Heart left ventricle (tissue), 16 donors: ENCODE data around the gene IL17D. TPM values are rescaled to one million over a fixed set of nuclear protein-coding genes. Genes with fewer than 3 reads are reported as not detected.
A peak's percentile ranks its signal among the peaks of the same experiment; 100 is the strongest.

Source experiments
- ATAC-seq, 4 donors: fragments of 200-7000 bp; cut with Tn5 transposase; one replicate each; pipeline ENCODE4 v1.9.1; 2020 to 2022; ENCODE audit warnings: moderate library complexity in 4 of 4, mild to moderate bottlenecking in 3 of 4, moderate number of reproducible peaks in 1 of 4
- DNase-seq, 5 donors: peaks; one replicate each; pipeline ENCODE4 v3.0.0-alpha.2; 2020
- H3K27ac ChIP-seq, 12 donors: fragments of 200-600 bp; sonication (generic) in 4 of 12; one replicate each; pipeline versions ENCODE4 v1.5.0 to v1.8.0; 2016 to 2022; ENCODE audit warnings: mild to moderate bottlenecking in 2 of 12
- H3K27me3 ChIP-seq, 9 donors: fragments of 200-600 bp; sonication (generic) in 2 of 9; one replicate each; pipeline versions ENCODE4 v1.5.1 to v1.8.0; 2016 to 2022; ENCODE audit warnings: mild to moderate bottlenecking in 3 of 9
- H3K36me3 ChIP-seq, 9 donors: fragments of 200-600 bp; sonication (generic) in 2 of 9; one replicate each; pipeline versions ENCODE4 v1.5.0 to v1.8.0; 2018 to 2022; ENCODE audit warnings: mild to moderate bottlenecking in 2 of 9
- H3K4me1 ChIP-seq, 12 donors: fragments of 200-600 bp; sonication (generic) in 4 of 12; one replicate each; pipeline versions ENCODE4 v1.5.0 to v1.8.0; 2016 to 2022; ENCODE audit warnings: mild to moderate bottlenecking in 3 of 12
- H3K4me3 ChIP-seq, 12 donors: fragments of 200-600 bp; sonication (generic) in 4 of 12; one replicate each; pipeline versions ENCODE4 v1.5.0 to v1.8.0; 2017 to 2022; ENCODE audit warnings: mild to moderate bottlenecking in 9 of 12, moderate library complexity in 4 of 12
- H3K9me3 ChIP-seq, 12 donors: fragments of 200-600 bp; sonication (generic) in 4 of 12; one replicate each; pipeline versions ENCODE4 v1.5.0 to v1.8.0; 2016 to 2022; ENCODE audit warnings: mild to moderate bottlenecking in 1 of 12
- CTCF ChIP-seq, 12 donors: fragments of 200-600 bp; sonication (generic) in 4 of 12; IDR thresholded peaks; one replicate each; pipeline versions ENCODE4 v1.5.0 to v1.8.0; 2018 to 2022; ENCODE audit warnings: antibody characterized with exemption in 12 of 12, mild to moderate bottlenecking in 5 of 12
- POLR2A ChIP-seq, 2 donors: fragments of 450-650 bp; IDR thresholded peaks; one replicate each; pipeline ENCODE4 v1.6.1; 2017; ENCODE audit warnings: antibody characterized with exemption in 2 of 2, mild to moderate bottlenecking in 2 of 2, moderate library complexity in 2 of 2
- WGBS, 4 donors: extraction: QIAGEN DNeasy Blood & Tissue Kit in 2 of 4; methylation state at CpG; one replicate each; pipeline versions ENCODE4 v1.1.5 to v1.1.7; 2013 to 2018; 5-methylcytosine and 5-hydroxymethylcytosine counted together
- intact Hi-C, 10 donors: fragments of 100-400 bp; cut with DNase I; formaldehyde crosslinking; loops; one replicate each; pipeline versions ENCODE4 v1.11.1 to v1.14.2; 2022
- polyA plus RNA-seq, 2 donors: library from polyadenylated mRNA; stranded (reverse); fragments of 200-250 nt; gene quantifications; one replicate each; pipeline ENCODE4 v1.2.3, GENCODE V29; 2013
- total RNA-seq, 9 donors: library from RNA; depleted of rRNA in 2 of 9; stranded (reverse); fragments of >200 nt in 2 of 9; fragmentation: NEBNext Ultra II Directional in 3 of 9; extraction: Animal tissue kit (Norgen Biotek cat#: 25700) in 3 of 9; gene quantifications; one replicate each; pipeline versions ENCODE4 v1.1.0 to v1.2.4, GENCODE V29; 2016 to 2023
- donor health status: ischemic (EF 13 %, LVEDD 7.1; RV severe dilation, severe dysfunction).
- donor health status: healthy with polysubstance abuse.
- donor health status: DM: no; HTN: yes; CAD: no.
- donor health status: DM: no; HTN: no; CAD: no.
- donor health status: ischemic (EF 25% LVEDD 6.9; RV normal size, moderate dysfunction).
- donor health status: ischemic (EF 25% LVEDD 5.7; RV mildly dilated, moderate dysfunction).
- donor health status: healthy.
- donor health status: DM: yes; HTN: yes; CAD: no.
- donor health status: ischemic (EF 35%, LVEDD 5.7; RV mildly dilated, moderate dysfunction).
- donor health status: nonischemic (EF 11% LVEDD 7.7; RV severe dilation, severe dysfunction).
- donor health status: DM: yes; HTN: yes; CAD: no.
- donor health status: PGD.
- donor health status: ischemic (EF 29% LVEDD 5.4; RV normal size, mild dysfunction).
- donor health status: nonischemic (EF 23%, LVEDD 6.1; RV moderate dilation, normal function).

The IL17D gene
- total and polyA plus RNA-seq, 11 donors, result 0.30 to 1.6 (median 0.76) TPM

GRCh38 chr13:20717581-20718542 is 14.4 kb downstream of the IL17D start:
- intact Hi-C loops, result loop anchor here in 4 of 10 donors (5.0 to 10.0 kb wide), 3 partner anchors 54 to 223 kb away; partner anchors contain the start of gene EEF1AKMT1 (in 2 of the 4)
- no peaks in the 10 kb centered on the region for H3K36me3 ChIP-seq
- H3K27me3 ChIP-seq, result peaks cover 0 to 14% (median 0%) of the 10 kb centered on the region in 9 donors
- H3K4me1 ChIP-seq, result peaks cover 0 to 41% (median 26%) of the 10 kb centered on the region in 12 donors
- no peaks in the 10 kb centered on the region for H3K9me3 ChIP-seq
- WGBS, 4 donors, result 93 to 95% (median 95%) methylated on average over 42 to 44 of the region's 44 CpGs
- DNase-seq (no peak), ATAC-seq (no peak)
- TF ChIP-seq POLR2A (IDR thresholded peaks at IDR 0.05), result no peak
- no peak overlapping the region for H3K27ac ChIP-seq
- H3K4me3 ChIP-seq, result no peak overlapping the region

GRCh38 chr13:20718958-20719566 is 15.6 kb downstream of the IL17D start:
- intact Hi-C loops, result loop anchor here in 4 of 10 donors (5.0 to 10.0 kb wide), 3 partner anchors 53 to 224 kb away; partner anchors contain the start of gene EEF1AKMT1 (in 2 of the 4)
- peaks cover 0 to 14% (median 0%) of the 10 kb centered on the region in 9 donors for H3K27me3 ChIP-seq
- H3K4me3 ChIP-seq, result no peak overlapping the region
- no peak overlapping the region for H3K27ac ChIP-seq
- WGBS, 4 donors, result 93 to 96% (median 95%) methylated on average over 12 of the region's 12 CpGs
- ATAC-seq, result no peak
- no peaks in the 10 kb centered on the region for H3K9me3 ChIP-seq
- peak in 1 of 5 donors; percentile 42 for DNase-seq
- H3K36me3 ChIP-seq, result no peaks in the 10 kb centered on the region
- TF ChIP-seq POLR2A (IDR thresholded peaks at IDR 0.05), result no peak
- TF ChIP-seq CTCF (IDR thresholded peaks at IDR 0.05), result no peak
- H3K4me1 ChIP-seq, result peaks cover 0 to 29% (median 16%) of the 10 kb centered on the region in 12 donors

GRCh38 chr13:20719783-20720182 is 16.3 kb downstream of the IL17D start:
- Histone ChIP-seq H3K4me3 (no peak overlapping the region), H3K36me3 (no peaks in the 10 kb centered on the region), H3K27me3 (peaks cover 0 to 14% (median 0%) of the 10 kb centered on the region in 9 donors), H3K9me3 (no peaks in the 10 kb centered on the region), H3K4me1 (peaks cover 0 to 21% (median 14%) of the 10 kb centered on the region in 12 donors), H3K27ac (no peak overlapping the region)
- ATAC-seq (no peak), DNase-seq (no peak)
- WGBS, 4 donors, result 69 to 79% (median 78%) methylated on average over 13 of the region's 13 CpGs
- intact Hi-C loops, result loop anchor here in 5 of 10 donors (5.0 to 10.0 kb wide), 4 partner anchors 43 to 225 kb away; partner anchors contain the start of gene EEF1AKMT1 (in 2 of the 5)
- no peak for TF ChIP-seq CTCF (IDR thresholded peaks at IDR 0.05)
- TF ChIP-seq POLR2A (IDR thresholded peaks at IDR 0.05), result no peak

GRCh38 chr13:20720499-20720898 is 17.0 kb downstream of the IL17D start:
- TF ChIP-seq POLR2A (IDR thresholded peaks at IDR 0.05), result no peak
- no peak for TF ChIP-seq CTCF (IDR thresholded peaks at IDR 0.05)
- intact Hi-C loops, result loop anchor here in 1 of 10 donors (5.0 kb wide), 1 partner anchor 42 kb away; no protein-coding TSS in a partner anchor
- no peak for ATAC-seq
- no peak for DNase-seq
- Histone ChIP-seq H3K36me3 (no peaks in the 10 kb centered on the region), H3K4me1 (peaks cover 0 to 18% (median 14%) of the 10 kb centered on the region in 12 donors), H3K9me3 (no peaks in the 10 kb centered on the region), H3K4me3 (no peak overlapping the region), H3K27ac (no peak overlapping the region), H3K27me3 (peaks cover 0 to 14% (median 0%) of the 10 kb centered on the region in 9 donors)
- WGBS, 4 donors, result 83 to 96% (median 85%) methylated on average over 11 of the region's 11 CpGs
